ENCODE data around the gene DMD. TPM values are rescaled to one million over a fixed set of nuclear protein-coding genes. Genes with fewer than 3 reads are reported as not detected.

DMD gene
- polyA plus RNA-seq, 4 donors, result 1.6 to 11.6 (median 2.9) TPM

GRCh38 chrX:31190221-31190975, 2021.0 kb downstream of the DMD start:
- no peak overlapping the region for H3K4me3 ChIP-seq (ENCODE audit: low read depth in 1 of 3, low read length in 3 of 3)
- no peak for FAIRE-seq
- 75 to 89% (median 78%) methylated on average over 9 to 10 of the region's 11 CpGs for whole genome bisulfite sequencing, 3 donors

GRCh38 chrX:31186693-31187338, 2024.5 kb downstream of the DMD start:
- H3K4me1 ChIP-seq (ENCODE audit: control insufficient read depth in 3 of 3, insufficient read depth in 2 of 3, low read depth in 1 of 3, low read length in 2 of 3), result no peaks in the 10 kb centered on the region
- WGBS, 3 donors, result 72 to 88% (median 88%) methylated on average over 3 of the region's 3 CpGs
- no peaks in the 10 kb centered on the region for H3K36me3 ChIP-seq (ENCODE audit: control insufficient read depth in 3 of 3, insufficient read depth in 2 of 3, low read depth in 1 of 3, low read length in 3 of 3)
- DNase-seq (no peak), FAIRE-seq (no peak)
- no peak overlapping the region for H3K27ac ChIP-seq (ENCODE audit: low read depth in 1 of 3, low read length in 2 of 3)
- no peak overlapping the region for H3K4me3 ChIP-seq (ENCODE audit: low read depth in 1 of 3, low read length in 3 of 3)
- H3K9me3 ChIP-seq (ENCODE audit: control insufficient read depth in 2 of 2, insufficient read depth in 1 of 2, low read depth in 1 of 2, low read length in 1 of 2), result no peaks in the 10 kb centered on the region
- no peaks in the 10 kb centered on the region for H3K27me3 ChIP-seq (ENCODE audit: control insufficient read depth in 3 of 3, insufficient read depth in 3 of 3, low read length in 3 of 3)

More at GRCh38 chrX:31190221-31190975, 2021.0 kb downstream of the DMD start:
- Histone ChIP-seq H3K9me3 (ENCODE audit: control insufficient read depth in 2 of 2, insufficient read depth in 1 of 2, low read depth in 1 of 2, low read length in 1 of 2) (no peaks in the 10 kb centered on the region), H3K27me3 (ENCODE audit: control insufficient read depth in 3 of 3, insufficient read depth in 3 of 3, low read length in 3 of 3) (no peaks in the 10 kb centered on the region), H3K4me1 (ENCODE audit: control insufficient read depth in 3 of 3, insufficient read depth in 2 of 3, low read depth in 1 of 3, low read length in 2 of 3) (no peaks in the 10 kb centered on the region), H3K27ac (ENCODE audit: low read depth in 1 of 3, low read length in 2 of 3) (no peak overlapping the region), H3K36me3 (ENCODE audit: control insufficient read depth in 3 of 3, insufficient read depth in 2 of 3, low read depth in 1 of 3, low read length in 3 of 3) (no peaks in the 10 kb centered on the region)
- no peak for DNase-seq

- H3K27ac ChIP-seq (ENCODE audit: low read depth in 1 of 3, low read length in 2 of 3), result no peak overlapping the region
- DNase-seq, result no peak
- H3K36me3 ChIP-seq (ENCODE audit: control insufficient read depth in 3 of 3, insufficient read depth in 2 of 3, low read depth in 1 of 3, low read length in 3 of 3), result no peaks in the 10 kb centered on the region
- no peaks in the 10 kb centered on the region for H3K27me3 ChIP-seq (ENCODE audit: control insufficient read depth in 3 of 3, insufficient read depth in 3 of 3, low read length in 3 of 3)
- no peaks in the 10 kb centered on the region for H3K9me3 ChIP-seq (ENCODE audit: control insufficient read depth in 2 of 2, insufficient read depth in 1 of 2, low read depth in 1 of 2, low read length in 1 of 2)
- WGBS, 3 donors, result 80 to 100% (median 89%) methylated on average over 1 of the region's 1 CpG
- no peaks in the 10 kb centered on the region for H3K4me1 ChIP-seq (ENCODE audit: control insufficient read depth in 3 of 3, insufficient read depth in 2 of 3, low read depth in 1 of 3, low read length in 2 of 3)
- no peak for FAIRE-seq
- H3K4me3 ChIP-seq (ENCODE audit: low read depth in 1 of 3, low read length in 3 of 3), result no peak overlapping the region
These were observed 2025.5 kb downstream of the DMD start for GRCh38 chrX:31185884-31186283.

- Histone ChIP-seq H3K4me3 (ENCODE audit: low read depth in 1 of 3, low read length in 3 of 3) (no peak overlapping the region), H3K4me1 (ENCODE audit: control insufficient read depth in 3 of 3, insufficient read depth in 2 of 3, low read depth in 1 of 3, low read length in 2 of 3) (no peaks in the 10 kb centered on the region), H3K9me3 (ENCODE audit: control insufficient read depth in 2 of 2, insufficient read depth in 1 of 2, low read depth in 1 of 2, low read length in 1 of 2) (no peaks in the 10 kb centered on the region), H3K36me3 (ENCODE audit: control insufficient read depth in 3 of 3, insufficient read depth in 2 of 3, low read depth in 1 of 3, low read length in 3 of 3) (no peaks in the 10 kb centered on the region), H3K27me3 (ENCODE audit: control insufficient read depth in 3 of 3, insufficient read depth in 3 of 3, low read length in 3 of 3) (no peaks in the 10 kb centered on the region), H3K27ac (ENCODE audit: low read depth in 1 of 3, low read length in 2 of 3) (no peak overlapping the region)
- 17 to 41% (median 29%) methylated on average over 4 of the region's 4 CpGs for WGBS, 3 donors
- DNase-seq (peak in 1 of 2 donors; percentile 32), FAIRE-seq (no peak)
These were observed 2029.9 kb downstream of the DMD start for GRCh38 chrX:31181377-31182000.

- no peak for DNase-seq
- no peaks in the 10 kb centered on the region for H3K9me3 ChIP-seq (ENCODE audit: control insufficient read depth in 2 of 2, insufficient read depth in 1 of 2, low read depth in 1 of 2, low read length in 1 of 2)
- H3K4me1 ChIP-seq (ENCODE audit: control insufficient read depth in 3 of 3, insufficient read depth in 2 of 3, low read depth in 1 of 3, low read length in 2 of 3), result no peaks in the 10 kb centered on the region
- H3K4me3 ChIP-seq (ENCODE audit: low read depth in 1 of 3, low read length in 3 of 3), result no peak overlapping the region
- no peaks in the 10 kb centered on the region for H3K36me3 ChIP-seq (ENCODE audit: control insufficient read depth in 3 of 3, insufficient read depth in 2 of 3, low read depth in 1 of 3, low read length in 3 of 3)
- 69 to 92% (median 91%) methylated on average over 4 of the region's 4 CpGs for WGBS, 3 donors
- FAIRE-seq, result no peak
- no peak overlapping the region for H3K27ac ChIP-seq (ENCODE audit: low read depth in 1 of 3, low read length in 2 of 3)
- H3K27me3 ChIP-seq (ENCODE audit: control insufficient read depth in 3 of 3, insufficient read depth in 3 of 3, low read length in 3 of 3), result no peaks in the 10 kb centered on the region
These were observed 2032.1 kb downstream of the DMD start for GRCh38 chrX:31179203-31179602.

- FAIRE-seq, result no peak
- WGBS, 3 donors, result 66 to 91% (median 83%) methylated on average over 2 of the region's 2 CpGs
- no peak overlapping the region for H3K27ac ChIP-seq (ENCODE audit: low read depth in 1 of 3, low read length in 2 of 3)
These were observed 2032.6 kb downstream of the DMD start for GRCh38 chrX:31178769-31179125.

GRCh38 chrX:31178064-31178768, 2033.1 kb downstream of the DMD start:
- no peaks in the 10 kb centered on the region for H3K27me3 ChIP-seq (ENCODE audit: control insufficient read depth in 3 of 3, insufficient read depth in 3 of 3, low read length in 3 of 3)
- H3K4me3 ChIP-seq (ENCODE audit: low read depth in 1 of 3, low read length in 3 of 3), result no peak overlapping the region
- WGBS, 3 donors, result 64 to 89% (median 78%) methylated on average over 6 of the region's 6 CpGs
- H3K36me3 ChIP-seq (ENCODE audit: control insufficient read depth in 3 of 3, insufficient read depth in 2 of 3, low read depth in 1 of 3, low read length in 3 of 3), result no peaks in the 10 kb centered on the region
- no peaks in the 10 kb centered on the region for H3K9me3 ChIP-seq (ENCODE audit: control insufficient read depth in 2 of 2, insufficient read depth in 1 of 2, low read depth in 1 of 2, low read length in 1 of 2)
- no peak overlapping the region for H3K27ac ChIP-seq (ENCODE audit: low read depth in 1 of 3, low read length in 2 of 3)
- DNase-seq, result no peak
- no peak for FAIRE-seq
- no peaks in the 10 kb centered on the region for H3K4me1 ChIP-seq (ENCODE audit: control insufficient read depth in 3 of 3, insufficient read depth in 2 of 3, low read depth in 1 of 3, low read length in 2 of 3)

More at GRCh38 chrX:31178769-31179125, 2032.6 kb downstream of the DMD start:
- Histone ChIP-seq H3K27me3 (ENCODE audit: control insufficient read depth in 3 of 3, insufficient read depth in 3 of 3, low read length in 3 of 3) (no peaks in the 10 kb centered on the region), H3K9me3 (ENCODE audit: control insufficient read depth in 2 of 2, insufficient read depth in 1 of 2, low read depth in 1 of 2, low read length in 1 of 2) (no peaks in the 10 kb centered on the region), H3K4me1 (ENCODE audit: control insufficient read depth in 3 of 3, insufficient read depth in 2 of 3, low read depth in 1 of 3, low read length in 2 of 3) (no peaks in the 10 kb centered on the region), H3K36me3 (ENCODE audit: control insufficient read depth in 3 of 3, insufficient read depth in 2 of 3, low read depth in 1 of 3, low read length in 3 of 3) (no peaks in the 10 kb centered on the region), H3K4me3 (ENCODE audit: low read depth in 1 of 3, low read length in 3 of 3) (no peak overlapping the region)
- DNase-seq, result no peak

GRCh38 chrX:31170792-31171191, 2040.6 kb downstream of the DMD start:
- FAIRE-seq (no peak), DNase-seq (no peak)
- 64 to 91% (median 90%) methylated on average over 2 of the region's 2 CpGs for WGBS, 3 donors
- H3K4me1 ChIP-seq (ENCODE audit: control insufficient read depth in 3 of 3, insufficient read depth in 2 of 3, low read depth in 1 of 3, low read length in 2 of 3), result peaks cover 0 to 8% (median 0%) of the 10 kb centered on the region in 3 donors
- H3K9me3 ChIP-seq (ENCODE audit: control insufficient read depth in 2 of 2, insufficient read depth in 1 of 2, low read depth in 1 of 2, low read length in 1 of 2), result no peaks in the 10 kb centered on the region
- no peaks in the 10 kb centered on the region for H3K27me3 ChIP-seq (ENCODE audit: control insufficient read depth in 3 of 3, insufficient read depth in 3 of 3, low read length in 3 of 3)
- H3K4me3 ChIP-seq (ENCODE audit: low read depth in 1 of 3, low read length in 3 of 3), result no peak overlapping the region
- H3K36me3 ChIP-seq (ENCODE audit: control insufficient read depth in 3 of 3, insufficient read depth in 2 of 3, low read depth in 1 of 3, low read length in 3 of 3), result no peaks in the 10 kb centered on the region
- H3K27ac ChIP-seq (ENCODE audit: low read depth in 1 of 3, low read length in 2 of 3), result no peak overlapping the region

Measured in small intestine (tissue), 7 donors.